ENCODE data around the gene CTSG.

DNA sequence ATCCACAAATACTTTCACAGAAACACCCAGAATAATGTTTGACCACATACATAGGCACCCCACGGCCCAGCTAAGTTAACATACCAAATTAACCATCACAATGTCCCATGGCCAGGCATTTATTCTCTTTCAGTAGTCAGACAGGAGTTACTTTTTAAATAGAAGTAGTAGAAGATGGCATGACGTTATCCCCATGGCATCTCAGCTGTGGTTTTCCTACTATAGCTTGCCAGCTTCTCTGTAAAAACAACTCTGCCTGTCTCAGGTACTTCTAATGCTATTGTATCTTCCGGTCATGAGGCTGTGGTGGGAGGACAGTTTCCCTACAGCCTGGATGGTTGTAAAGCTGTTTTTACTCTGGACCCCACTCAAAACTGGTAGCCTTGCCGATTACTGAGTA lies 19.3 kb downstream of the CTSG start:
- TF ChIP-seq ZNF274 (IDR thresholded peaks at IDR 0.05; ENCODE audit: low read depth, low read length) (no peak), SUZ12 (IDR thresholded peaks at IDR 0.05; ENCODE audit: extremely low read depth, insufficient read depth, insufficient read length) (no peak), YY1 (IDR thresholded peaks at IDR 0.05; ENCODE audit: insufficient read depth, insufficient read length) (no peak)
